Activated gamma-delta T cell treated with Interleukin-2 at 50 U/mL for 16 hours (primary cell): ENCODE results near the gene GLMN.

ENCODE experiments used
- DNase-seq: peaks from one replicate; pipeline ENCODE4 v3.0.0-alpha.2; 2020

GLMN gene, protein sequence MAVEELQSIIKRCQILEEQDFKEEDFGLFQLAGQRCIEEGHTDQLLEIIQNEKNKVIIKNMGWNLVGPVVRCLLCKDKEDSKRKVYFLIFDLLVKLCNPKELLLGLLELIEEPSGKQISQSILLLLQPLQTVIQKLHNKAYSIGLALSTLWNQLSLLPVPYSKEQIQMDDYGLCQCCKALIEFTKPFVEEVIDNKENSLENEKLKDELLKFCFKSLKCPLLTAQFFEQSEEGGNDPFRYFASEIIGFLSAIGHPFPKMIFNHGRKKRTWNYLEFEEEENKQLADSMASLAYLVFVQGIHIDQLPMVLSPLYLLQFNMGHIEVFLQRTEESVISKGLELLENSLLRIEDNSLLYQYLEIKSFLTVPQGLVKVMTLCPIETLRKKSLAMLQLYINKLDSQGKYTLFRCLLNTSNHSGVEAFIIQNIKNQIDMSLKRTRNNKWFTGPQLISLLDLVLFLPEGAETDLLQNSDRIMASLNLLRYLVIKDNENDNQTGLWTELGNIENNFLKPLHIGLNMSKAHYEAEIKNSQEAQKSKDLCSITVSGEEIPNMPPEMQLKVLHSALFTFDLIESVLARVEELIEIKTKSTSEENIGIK

DNA sequence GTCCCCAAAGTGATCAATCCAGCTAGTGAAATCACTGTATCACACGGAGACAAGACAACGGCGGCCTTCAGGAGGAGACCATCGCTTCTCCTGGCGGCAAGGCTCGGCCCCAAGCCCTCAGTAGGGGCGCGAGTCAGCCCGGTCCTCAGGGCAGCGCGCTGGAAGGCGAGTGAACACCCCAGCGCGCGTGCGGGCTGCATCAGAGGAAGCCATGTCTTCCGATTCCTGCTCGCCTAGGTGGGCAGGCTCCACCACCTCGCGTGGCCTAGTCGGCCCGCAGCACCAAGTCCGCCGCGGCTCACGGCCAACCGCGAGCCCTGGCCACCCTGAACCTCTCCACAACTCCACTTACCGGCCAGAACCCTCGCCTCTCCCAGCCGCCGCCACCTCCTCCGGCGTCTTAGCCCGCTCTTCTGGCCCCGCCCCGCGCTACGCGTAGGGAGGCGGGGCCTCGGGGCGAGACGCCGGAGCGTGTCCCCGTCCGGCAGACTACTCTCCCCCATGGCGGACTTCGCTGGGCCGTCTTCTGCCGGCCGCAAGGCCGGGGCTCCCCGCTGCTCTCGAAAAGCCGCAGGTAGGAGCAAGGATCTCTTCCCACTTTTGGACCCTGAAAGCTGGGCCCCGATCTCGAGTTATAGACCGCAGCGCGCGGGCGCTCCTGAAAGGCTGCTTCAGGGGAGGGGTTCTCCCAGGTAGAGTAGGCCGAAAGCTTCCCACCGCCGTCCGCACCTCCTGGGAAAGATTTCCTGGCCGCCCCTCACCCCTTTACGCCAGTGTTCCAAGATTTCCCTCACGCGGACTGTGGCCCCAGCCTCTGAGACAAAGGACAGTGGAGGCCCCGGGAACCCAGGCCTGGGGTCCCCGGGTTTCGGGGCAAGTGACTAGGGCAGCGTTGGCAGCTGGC is at the start of gene GLMN, which contains the start of gene RPAP2:
Gene GLMN (minus strand): TSS at position 415 of the 904 bp plus-strand sequence. CDS start 988 bp downstream, outside the sequence.
Gene RPAP2 (plus strand): TSS at position 487 of the 904 bp plus-strand sequence. CDS start 15 bp downstream, at position 502.
- DNase-seq = peak; percentile 62

DNA sequence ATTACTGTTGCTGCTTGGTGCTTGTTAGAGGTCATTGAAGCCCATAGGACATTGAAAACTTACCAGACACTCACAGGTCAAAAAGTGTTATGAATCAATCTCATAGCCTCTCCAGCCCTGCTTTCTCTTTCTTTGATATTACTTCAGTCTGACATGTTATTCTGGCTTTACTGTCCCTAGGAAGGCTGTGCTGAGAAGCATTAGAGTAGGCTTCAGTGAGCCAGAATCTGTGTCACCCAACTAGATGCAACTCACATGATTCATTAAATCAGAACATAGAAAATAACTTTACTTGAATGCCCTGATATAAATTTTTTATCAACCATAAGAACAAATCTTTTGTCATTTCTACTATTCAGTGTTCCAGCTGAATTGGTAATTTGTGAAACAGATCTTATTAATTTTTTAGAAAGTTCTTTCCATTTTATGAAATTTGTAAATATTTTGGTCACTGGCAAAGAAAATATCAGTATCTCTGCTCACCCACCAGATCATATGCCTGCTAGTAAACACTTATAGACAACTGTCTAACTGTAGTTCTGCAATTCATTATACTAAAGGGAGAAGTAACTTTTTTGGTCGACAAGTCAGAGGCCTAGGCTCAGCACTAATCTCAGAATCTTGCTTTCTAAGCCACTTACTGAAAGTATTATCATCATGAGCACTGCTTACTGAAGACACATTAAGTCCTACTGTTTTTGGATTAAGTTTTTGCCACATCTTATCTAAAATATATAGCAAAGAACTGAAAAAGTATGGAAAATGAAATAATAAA is 48.3 kb upstream of the GLMN start:
- DNase-seq = no peak

DNA sequence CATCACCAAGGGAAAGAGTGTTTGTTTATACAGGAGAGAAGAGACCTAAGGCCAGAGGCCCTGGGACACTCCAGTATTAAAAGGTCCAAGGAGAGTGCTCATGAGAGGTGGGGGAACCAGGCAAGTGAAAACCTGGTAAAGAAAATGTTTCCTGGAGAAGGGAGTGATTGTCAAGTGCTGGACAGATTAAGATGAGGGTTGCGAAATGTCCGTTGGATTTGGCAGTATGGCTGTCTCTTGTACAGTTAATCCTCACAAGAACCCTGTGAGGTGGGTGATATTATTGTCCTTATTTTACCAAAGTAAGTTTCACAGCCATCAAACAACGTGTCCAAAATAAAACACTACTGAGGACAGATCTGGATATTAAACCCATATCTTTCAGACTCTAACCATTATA is 44.3 kb upstream of the GLMN start:
- DNase-seq = no peak

DNA sequence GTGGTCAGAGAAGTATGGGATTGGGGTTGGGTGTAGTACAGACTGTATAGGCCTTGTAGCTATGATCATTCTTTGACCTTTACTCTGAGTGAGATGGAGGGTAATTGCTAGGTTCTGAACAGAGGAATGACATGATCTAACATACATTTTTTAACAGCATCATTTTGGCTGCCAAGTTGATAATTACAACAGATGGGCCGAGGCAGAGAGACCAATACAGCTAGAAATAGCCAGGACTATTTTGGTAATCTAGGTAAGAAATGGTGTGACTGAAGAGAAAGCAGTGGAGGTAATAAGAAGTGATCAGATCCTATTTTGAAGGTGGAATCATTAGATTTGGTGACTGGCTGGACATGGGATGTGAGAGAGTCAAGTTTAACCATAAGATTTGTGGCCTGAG is 43.6 kb upstream of the GLMN start:
- DNase-seq = no peak

DNA sequence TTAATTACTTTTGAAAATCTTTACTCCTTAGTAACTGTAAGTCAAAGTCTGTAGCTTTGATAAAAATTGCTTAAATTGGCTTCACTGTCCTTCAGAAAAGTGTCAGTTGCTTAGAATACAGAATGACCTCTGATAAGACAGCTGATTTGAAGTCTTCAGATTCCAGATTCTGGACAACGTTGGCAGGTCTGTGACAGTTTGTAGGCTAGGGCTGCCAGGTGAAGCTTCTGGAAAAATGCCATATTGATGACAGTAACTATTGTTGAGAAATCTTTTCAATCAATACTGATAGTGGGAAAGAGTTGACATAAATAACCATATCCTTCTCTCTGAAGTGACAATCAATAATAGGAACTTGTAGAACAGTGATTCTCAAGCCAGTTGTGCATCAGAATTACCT is 41.4 kb upstream of the GLMN start:
- DNase-seq = no peak

DNA sequence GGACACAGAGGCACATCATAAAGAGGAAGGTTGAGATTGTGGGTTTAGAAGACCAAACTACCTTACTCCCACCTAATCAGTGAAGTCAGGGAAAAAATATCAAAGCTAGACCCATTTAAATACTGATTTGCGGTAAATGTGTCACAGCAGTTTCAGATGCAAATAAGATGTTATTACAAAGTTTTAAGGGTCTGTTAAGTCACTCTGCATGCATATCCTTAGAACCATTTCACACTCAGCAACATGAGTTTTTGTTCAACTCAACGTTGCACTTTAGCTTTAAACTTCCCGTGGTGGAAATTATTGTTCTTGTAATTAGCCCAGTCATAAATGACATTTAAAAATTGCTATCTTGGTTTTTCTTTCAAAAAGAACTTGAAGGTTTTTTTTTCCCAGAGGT is 34.9 kb upstream of the GLMN start:
- DNase-seq = no peak

DNA sequence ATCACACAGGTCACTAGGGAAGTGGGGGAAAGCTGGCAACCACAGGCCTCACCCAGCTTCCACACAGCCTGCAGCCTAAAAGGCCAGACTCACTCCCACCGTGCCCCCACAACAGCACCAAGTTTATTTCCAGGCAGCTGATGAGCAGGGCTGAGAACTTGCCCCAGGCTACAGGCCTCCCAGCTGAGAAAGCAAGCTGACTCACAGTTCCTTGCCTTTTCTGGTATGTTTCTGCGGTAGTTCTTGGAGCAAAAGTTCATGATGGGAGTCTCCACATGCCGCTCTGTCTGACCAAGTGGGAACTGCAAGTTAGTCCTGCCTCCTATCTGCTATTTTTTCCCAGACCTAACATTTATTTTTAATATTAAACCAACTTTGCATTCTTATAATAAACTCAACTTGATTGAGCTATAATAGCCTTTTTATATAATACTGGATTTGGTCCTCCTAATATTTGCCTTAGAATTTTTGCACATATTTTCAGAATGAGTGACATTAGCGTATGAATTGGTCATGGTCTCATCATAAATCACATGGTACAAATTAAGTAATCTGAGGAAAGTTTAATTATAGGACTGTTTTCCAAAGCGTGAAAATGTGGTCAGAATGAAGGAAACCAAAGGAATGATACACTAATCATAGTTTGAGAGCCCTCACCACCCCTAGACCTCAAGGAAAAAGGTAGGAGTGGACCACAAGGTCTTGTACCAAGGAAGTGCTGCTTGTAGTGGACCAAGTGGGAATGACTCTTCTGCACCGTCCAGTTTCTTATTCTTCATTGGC is 30.8 kb upstream of the GLMN start:
- no peak for DNase-seq

DNA sequence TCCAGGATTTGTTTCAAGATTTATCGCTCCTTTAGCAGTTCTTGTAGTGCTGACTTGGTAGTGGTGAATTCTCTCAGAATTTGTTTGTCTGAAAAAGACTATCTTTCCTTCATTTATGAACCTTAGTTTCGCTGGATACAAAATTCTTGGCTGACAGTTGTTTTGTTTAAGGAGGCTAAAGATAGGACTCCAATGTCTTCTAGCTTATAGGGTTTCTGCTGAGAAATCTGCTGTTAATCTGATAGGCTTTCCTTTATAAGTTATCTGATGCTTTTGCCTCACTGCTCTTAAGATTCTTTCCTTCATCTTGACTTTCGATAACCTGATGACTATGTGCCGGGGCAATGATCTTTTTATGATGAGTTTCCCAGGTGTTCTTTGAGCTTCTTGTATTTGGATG is 29.0 kb upstream of the GLMN start:
- no peak for DNase-seq

DNA sequence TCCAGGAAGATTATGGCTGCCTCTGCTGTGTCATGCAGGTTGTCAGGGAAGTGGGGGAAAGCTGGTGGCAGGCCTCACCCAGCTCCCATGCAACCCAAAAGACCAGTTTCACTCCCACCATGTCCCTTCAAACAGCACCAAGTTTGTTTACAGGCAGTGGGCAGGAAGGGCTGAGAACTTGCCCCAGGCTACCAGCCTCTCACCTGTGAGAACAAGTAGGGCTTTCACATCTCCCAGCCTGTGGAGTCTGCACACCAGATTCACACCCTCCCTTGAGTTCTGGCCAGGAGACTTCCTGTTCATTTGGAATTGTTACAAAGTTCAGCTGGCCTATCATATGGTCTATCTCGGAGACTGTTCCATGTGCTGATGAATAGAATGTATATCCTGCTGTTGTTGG is 27.9 kb upstream of the GLMN start:
- DNase-seq = no peak

DNA sequence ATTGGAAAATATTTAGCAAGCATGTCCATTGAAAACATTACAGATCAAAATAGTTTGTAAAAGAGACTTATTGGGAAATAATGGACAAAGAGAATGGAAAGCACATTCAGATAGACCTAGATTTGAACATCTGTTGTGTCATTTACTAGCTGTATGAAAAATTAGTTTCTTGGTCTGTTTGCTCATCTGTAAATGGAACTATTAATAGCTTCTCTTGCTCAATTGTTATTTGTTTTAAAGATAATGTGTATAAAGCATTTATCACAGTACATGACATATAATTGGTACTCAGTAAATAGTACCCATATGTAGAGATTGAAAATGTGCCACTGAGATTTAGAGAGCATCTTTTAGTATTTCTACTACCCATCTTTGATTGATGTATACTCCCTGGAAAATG is 26.0 kb upstream of the GLMN start:
- no peak for DNase-seq

DNA sequence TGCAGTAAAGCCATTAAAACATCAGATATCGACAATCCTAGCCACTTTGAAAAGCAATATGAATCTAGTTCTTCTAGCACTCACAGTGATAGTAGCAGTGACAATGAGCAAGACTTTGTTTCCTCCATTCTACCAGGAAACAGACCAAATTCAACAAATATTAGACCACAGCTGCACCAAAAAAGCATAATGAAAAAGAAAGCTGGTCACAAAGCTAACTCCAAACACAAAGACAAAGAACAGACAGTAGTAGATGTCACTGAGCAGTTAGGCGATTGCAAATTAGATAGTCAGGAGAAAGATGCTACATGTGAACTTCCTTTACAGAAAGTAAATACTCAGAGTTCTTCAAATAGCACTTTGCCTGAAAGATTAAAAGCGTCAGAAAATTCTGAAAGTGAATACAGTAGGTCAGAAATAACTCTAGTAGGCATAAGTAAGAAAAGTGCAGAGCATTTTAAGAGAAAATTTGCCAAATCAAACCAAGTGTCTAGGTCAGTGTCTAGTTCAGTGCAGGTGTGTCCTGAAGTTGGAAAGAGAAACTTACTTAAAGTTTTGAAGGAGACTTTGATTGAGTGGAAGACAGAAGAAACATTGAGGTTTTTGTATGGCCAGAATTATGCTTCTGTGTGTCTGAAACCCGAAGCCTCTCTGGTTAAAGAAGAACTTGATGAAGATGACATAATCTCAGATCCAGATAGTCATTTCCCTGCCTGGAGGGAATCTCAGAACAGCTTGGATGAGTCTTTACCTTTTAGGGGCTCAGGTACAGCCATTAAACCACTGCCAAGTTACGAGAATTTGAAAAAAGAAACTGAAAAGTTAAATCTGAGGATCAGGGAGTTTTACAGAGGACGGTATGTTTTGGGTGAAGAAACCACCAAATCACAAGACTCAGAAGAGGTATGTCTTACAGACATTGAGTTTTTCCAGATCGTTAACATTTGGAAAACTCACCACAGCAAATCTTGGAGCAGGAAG is 25.0 kb upstream of the GLMN start:
- DNase-seq = no peak

DNA sequence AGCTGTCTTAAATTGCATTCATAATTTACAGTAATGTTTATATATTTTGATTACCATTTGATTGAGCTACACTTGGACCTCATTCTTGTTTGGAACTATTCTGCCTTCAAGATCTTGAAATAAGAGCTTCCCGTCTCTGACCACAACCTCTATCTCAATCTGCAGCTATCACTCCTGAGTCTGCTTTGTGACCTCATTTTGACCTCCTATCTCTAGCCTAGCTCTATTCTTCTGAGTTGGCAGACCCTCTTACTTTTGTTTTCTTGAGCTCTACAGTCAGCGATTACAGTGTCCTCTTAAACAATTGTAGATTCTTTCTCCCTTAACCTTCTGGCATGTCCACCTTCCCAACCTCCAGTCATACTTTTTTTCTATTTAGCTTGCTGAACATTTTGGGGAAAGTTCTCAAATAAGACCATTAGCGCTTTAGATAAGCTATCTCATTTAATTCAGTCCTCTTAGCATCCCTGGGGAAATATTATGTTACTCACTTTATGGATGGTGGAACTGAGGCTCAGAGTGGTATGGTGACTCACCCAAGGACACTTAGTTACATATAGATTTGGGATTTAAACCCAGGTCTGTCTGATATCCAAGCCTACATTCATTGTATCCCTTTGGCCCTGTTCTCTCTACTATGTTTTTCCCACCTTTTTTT is 19.2 kb upstream of the GLMN start:
- DNase-seq = peak; percentile 15

DNA sequence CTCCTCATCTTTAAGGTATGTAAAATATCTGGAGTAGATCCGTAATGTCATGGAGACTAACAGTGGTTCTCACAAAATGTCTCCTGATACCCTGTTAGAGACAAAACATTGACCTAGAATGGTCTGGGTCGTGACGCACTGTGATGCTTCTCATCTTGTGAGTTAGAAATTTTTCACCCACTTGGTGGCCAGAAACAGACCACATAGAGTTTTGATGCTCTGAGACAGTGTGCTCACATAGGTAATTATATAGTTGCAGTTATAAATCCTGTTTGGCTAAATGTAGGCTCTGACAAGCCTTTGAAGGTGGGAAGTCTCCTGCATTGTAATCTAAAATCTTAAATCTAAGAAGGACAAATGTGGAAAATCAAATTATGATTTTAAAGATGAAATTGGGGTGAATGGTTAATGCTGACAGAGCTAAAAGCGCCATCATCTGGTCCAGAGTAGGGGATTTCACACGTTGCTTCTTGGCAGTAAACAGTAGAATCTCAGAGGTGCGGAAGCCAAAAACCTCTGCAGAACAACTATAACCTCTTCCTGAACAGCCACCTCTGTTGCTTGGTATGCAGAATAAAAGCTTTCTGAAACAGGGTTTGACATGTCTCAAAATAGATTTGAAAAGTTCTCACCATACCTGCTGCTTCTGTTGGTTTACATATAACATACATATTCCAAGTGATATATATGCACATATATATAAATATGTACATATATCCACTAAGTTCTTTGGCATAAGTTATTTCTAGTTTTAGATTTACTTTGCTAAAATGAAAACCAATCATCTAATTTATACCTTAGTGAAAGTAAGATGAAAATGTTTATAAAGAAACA is 17.2 kb upstream of the GLMN start:
- DNase-seq = peak; percentile 43

DNA sequence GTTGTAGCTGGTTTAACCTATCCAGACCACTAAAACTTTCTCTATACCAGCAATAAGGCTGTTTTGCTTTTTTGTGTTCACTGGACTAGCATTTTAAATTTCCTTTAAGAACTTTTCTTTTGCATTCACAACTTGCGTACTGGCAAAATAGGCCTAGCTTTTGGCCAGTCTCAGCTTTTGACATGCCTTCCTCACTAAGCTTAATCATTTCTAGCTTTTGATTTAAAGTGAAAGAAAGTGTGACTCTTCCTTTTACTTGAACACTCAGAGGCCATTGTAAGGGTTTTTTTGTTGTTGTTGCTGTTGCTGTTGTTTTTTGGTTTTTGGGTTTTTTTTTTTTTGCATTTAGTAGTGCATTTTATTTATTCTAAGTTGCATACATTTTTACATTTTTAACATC is 15.2 kb upstream of the GLMN start:
- no peak for DNase-seq

DNA sequence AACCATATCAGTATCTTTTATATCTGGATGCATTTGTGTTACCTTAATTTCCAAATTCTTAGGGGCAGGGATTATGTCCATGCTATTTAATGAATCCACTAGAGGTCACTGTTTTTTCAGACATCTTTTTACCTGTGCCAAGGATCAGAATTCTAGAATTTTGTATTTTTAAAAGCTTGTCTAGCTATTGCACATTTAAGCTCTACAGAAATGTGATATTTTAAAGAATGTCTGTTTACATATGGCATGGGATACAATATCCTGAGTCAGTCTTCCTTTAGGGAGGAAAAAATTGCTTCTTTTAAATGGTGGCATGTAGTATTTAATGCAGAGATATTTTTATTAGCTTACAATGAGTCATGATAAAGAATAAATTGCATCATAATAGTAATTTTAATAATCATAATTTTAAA is 11.4 kb upstream of the GLMN start:
- DNase-seq = no peak

DNA sequence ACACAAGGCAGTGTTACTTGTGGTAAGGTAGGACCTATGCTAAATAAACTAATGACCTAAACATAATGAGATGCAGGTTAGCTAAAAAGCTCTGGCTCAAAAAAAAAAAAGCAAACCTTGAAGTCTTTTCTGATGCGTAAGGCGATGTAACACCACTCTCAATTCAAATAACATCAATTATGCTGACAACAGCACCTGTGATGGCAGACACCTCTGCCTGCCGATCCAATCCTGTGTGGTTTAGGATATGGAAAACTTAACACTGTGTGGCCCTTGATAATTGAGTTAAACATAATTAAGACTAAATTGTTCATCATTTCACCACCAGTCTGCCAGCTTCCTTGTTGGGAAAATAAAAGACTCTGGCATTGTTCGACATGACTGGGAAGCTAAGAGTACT is 9.2 kb upstream of the GLMN start:
- no peak for DNase-seq

DNA sequence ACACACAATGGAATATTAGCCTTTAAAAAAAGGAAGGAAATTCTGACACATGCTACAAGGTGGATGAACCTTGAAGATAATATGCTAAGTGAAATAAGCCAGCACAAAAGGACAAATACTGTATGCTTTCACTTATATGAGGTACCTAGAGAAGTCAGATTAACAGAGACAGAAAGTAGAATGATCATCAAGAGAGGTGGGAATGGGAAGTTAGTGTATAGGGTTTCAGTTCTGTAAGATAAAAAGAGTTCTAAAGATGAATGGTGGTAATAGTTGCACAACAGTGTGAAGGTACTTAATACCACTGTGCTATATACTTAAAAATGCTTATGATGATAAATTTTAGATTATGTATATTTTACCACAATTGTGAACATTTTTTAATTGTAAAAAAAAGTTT is 7.2 kb upstream of the GLMN start:
- no peak for DNase-seq

DNA sequence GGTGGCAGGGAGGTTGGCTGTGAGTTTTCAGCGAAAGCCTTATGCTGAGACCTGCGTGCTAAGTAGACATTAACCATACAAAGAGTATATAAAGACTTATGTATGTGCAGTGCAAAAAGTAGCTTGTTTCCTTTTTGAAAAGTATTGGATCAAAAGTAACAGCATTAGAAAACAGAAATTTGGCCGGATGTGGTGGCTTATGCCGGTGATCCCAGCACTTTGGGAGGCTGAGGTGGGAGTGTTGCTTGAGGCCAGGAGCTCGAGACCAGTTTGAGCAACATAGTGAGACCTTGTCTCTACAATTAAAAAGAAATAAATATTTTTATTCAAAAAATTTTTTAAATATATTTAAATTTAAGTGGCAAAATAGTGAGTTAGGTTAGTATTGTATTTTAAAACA is 2.2 kb upstream of the GLMN start:
- no peak for DNase-seq
